HUDEP-2 (cell line): ENCODE data around the gene TMEM191C.
"Not testable (repeated sequence)": the region's sequence is repeated elsewhere in the genome, so short reads cannot be mapped to it uniquely, and the experiment has no call there.

Experiments used
- DNase-seq, 76 experiments: peaks; one replicate each; lab custom pipeline; 2025; ENCODE audit not compliant: unreplicated experiment in 76 of 76; lab: John Stamatoyannopoulos, UW

The TMEM191C gene

DNA sequence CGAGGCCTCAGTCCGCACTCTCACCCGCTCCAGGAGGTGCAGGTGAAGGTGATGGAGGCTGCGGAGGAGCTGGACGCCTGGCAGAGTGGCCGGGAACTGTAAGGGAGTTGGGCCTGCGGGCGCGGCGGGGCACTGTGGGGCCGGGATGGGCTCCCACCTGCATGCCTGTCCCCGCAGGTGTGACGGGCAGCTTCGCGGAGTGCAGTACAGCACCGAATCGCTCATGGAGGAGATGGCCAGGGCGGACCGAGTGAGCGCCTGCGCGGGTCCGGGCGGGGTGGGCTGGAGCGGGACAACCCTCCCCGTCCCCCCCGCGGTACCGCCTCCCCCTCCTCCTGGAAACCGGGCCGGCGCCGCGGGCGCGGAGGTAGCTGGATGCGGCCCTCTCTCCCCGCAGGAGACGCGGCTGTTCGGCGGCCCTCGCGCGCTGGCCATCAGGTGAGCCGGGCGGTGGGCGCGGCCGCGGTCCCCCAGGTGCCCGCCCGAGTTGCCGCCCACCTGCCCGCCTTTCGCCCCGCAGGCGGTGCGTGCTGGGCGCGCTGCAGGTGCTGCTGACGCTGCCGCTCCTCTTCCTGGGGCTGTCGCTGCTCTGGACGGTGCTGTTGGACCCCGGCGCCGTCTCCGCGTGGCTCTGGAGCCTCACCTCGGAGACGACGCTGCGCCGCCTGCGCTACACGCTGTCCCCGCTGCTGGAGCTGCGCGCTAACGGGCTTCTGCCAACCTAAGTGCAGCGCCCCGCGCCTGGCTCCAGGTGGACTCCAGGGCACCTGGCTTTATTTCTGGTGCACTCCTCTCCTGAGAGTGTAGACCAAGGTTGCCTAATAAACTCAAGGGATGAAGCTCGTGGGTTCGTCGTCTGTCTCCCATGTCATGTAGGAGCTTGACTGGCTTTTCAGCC, 2.2 kb downstream of the TMEM191C start:
- not testable (repeated sequence) for DNase-seq

DNA sequence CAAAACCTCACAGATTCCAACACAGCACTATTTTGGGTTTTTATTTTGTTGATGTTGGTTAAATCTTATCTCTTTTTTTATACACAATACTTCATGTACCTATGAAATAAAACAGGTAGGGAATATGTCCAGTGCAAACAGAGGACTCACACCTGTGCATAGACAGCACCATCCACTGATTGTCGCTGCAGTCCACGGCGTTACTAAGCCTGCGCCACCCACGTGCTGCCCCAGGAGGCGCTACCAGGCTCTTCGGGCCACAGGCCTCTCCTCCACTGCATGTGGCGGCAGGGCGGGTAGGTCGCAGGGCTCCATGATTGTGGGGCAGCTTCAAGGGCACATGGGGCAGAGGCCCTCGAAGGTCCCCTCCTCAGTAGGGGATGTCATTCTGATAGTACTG, 5.8 kb downstream of the TMEM191C start:
- not testable (repeated sequence) for DNase-seq

DNA sequence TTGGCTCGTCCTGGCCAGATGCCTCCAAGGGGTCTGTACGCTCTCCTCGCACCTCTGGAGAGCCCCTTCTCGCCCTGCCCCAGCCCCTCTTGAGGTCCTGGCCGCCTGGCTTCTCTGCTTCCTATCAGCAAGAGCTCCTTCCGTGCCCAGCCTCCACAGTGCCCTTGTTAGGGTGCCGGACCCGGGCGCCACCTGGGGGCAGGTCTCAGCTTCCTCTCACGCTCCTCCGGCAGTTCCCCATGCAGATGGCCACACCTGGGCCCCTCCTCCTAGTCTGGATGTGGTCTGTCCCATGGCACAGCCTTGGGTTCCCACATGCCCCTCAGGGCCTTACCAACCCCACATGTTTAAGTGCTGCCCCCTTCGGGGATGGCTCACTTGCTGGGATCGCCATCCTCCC, 6.5 kb downstream of the TMEM191C start:
- not testable (repeated sequence) for DNase-seq

DNA sequence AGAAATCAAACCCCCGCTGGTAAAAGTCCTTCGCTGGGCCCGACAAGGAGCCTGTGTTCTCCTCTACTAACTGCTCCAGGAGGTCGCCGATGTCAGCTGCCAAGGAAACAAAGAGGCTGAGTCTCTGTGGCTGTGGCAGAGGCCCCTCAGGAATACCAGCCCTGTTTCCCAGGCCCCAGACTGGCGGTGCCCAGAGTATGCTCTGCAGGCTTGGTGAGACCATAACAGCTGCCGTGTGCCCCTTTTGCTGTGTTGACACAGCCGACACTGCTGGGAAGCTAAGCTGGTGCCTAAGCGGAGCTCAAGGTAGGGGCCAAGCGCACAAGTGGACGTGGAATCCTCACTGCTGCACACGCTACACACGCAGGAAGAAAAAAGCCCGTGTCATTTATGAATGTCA, 16.9 kb downstream of the TMEM191C start:
- not testable (repeated sequence) for DNase-seq

DNA sequence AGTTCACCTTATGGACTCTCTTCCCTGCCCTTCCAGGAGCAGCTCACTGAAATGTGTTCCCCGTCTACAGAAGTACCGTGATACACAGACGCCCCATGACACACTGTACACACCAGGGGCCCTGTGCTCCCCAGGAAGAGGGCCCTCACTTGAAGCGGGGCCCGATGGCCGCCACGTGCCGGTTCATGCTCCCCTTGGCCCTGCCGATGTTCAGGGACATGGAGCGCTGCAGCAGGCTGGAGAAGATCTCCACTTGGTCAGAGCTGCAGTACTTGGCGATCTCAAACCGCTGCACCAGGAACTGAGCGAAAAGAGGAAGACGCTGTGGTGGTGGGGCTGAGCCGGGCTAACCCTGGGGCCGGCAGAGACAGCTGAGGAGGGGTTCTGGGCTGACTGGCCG, 20.5 kb downstream of the TMEM191C start:
- not testable (repeated sequence) for DNase-seq

DNA sequence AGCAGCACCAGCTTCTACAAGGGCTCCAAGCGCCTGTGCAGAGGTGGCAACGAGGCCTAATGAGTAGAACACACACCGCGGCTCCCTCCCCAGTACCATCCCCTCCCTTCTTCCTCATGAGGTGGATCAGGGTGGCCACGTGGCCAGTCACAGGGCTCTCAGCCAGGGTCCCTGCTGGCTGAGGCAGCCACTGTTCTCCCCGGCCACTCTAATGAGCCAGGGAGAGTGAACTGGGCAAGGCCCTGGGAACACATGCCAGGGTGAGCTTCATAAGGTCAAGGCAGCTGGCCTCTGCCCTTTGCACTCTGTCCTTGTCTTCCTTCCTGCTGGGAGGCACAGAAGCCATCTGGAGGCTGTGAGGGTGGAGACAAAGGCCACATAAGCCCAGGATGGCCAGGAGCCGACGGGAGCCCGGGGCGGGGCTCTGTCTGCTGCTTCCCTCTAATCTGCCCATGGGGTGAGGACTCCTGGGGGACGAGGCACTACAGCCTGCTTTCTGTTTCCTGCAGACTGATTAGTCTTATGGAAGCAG, 22.0 kb downstream of the TMEM191C start:
- not testable (repeated sequence) for DNase-seq

DNA sequence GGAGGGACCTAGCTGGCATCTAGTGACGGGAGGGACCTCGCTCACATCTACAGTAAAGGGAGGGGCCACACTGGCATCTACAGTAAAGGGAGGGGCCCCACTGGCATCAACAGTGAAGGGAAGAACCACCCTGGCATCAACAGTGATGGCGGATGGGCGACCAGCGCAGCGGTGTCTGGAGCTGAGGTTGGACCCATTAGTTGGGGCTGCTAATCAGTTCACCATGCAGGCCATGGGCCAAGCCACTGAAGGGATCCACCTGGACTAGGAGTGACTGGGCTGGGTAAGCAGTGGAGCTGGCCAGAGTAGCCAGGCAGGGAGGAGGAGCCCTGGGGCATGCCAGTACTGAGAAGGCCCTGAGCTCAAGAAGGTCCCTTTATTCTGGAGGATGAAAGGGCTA, 23.4 kb downstream of the TMEM191C start:
- not testable (repeated sequence) for DNase-seq

DNA sequence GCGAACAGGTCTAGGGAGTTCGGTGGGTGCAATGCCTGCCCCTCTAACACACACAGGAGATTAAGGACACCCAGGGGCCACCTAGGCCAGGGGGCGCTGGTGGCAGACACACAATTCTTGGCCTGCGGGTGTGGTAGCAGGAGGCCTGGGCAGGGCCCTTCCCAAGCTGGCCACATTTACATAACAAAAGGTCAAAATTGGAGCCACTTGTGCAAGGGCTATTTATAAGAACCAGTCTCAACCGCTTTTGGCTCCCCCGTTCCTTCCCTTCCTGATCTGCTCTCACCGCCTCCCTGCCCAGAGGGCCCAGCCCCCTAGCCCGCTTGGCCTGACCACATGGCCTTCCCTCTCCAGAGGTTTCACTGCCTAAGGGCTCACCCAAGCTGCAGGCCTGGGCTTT, 25.1 kb downstream of the TMEM191C start:
- DNase-seq: not testable (repeated sequence)

DNA sequence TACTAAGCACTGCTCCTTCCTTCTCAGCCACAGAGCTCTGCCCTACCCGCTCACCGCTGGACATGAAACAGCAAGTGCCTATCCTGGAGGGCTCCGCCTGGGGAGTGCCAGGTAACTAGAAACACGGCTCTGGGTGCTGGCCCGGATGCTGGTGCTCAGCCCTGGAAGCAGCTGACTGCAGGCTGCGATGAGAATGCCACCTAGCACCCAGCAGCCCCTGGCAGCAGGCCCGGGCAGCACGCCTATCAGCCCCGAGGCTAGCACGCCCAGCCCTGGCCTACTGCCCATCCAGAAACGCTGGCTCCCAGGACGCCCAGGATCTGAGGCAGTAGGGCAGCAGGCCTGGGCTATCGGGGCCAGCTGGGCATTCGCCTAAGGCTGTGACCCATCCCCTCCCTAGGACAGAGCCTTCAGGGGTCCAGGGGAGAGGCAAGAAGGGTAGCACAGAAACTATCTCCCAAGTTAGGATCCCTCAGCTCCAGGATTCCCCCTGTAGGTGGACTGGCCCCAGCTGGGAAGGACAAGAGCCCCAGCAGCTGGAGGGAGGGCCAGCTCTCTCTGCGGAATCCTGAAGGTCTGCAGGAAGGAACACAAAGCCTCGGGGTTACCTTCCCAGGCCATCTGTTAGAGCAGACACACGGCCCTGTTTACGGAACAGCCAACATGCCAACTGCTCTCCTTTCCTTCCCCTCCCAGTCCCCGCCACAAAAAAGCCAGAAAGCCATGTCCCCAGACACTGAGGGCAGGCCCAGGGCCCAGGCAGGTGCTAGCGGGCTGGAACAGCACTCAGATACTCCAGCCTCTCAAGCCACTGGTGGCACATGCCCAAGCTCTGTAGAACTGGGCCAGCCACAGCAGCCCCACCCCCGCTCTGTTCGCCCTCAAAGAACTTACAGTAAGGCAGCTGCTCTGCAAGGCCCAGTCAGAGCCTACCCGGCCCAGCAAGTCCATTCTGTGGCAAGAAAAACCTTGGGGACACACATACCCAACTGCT, 26.9 kb downstream of the TMEM191C start:
- DNase-seq: not testable (repeated sequence)

DNA sequence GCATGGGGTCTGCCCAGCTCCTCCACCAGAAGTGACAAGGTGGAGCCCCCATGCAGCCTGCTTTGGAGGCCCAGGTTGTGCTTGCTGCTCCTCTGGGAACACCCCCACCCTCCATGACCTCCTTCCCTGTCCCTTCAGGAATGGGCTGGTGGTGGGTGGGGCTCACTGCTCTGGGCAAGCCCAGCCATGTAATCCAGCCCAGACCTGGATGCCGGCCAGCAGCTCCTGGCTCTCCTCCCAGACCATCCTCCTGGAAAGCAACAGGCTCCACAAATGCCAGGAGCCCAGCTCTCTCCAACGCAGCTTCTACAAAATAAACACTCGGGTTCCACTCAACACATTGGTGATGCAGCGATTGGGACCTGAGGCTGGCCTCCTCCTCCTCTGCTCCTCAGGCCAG, 30.8 kb downstream of the TMEM191C start:
- DNase-seq: not testable (repeated sequence)

DNA sequence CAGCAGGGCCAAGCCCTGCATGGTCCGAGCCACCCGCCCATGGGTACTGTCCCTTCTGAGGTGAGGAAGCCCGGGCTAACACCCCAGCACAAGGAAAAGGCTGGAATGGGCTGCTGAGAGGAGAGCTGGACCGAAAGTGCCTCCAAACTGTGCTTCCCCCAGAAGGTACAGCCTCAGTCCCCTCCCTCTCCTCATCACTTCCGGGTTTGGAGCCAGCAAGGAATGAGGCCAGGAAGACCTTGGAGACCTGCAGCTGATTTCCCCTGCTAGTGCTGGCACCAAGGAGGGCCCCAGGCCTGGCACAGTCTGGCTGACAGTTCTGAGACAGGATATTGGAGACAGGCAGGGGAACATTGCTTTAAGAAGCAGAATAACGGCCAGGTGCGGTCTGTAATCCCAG, 31.3 kb downstream of the TMEM191C start:
- not testable (repeated sequence) for DNase-seq

DNA sequence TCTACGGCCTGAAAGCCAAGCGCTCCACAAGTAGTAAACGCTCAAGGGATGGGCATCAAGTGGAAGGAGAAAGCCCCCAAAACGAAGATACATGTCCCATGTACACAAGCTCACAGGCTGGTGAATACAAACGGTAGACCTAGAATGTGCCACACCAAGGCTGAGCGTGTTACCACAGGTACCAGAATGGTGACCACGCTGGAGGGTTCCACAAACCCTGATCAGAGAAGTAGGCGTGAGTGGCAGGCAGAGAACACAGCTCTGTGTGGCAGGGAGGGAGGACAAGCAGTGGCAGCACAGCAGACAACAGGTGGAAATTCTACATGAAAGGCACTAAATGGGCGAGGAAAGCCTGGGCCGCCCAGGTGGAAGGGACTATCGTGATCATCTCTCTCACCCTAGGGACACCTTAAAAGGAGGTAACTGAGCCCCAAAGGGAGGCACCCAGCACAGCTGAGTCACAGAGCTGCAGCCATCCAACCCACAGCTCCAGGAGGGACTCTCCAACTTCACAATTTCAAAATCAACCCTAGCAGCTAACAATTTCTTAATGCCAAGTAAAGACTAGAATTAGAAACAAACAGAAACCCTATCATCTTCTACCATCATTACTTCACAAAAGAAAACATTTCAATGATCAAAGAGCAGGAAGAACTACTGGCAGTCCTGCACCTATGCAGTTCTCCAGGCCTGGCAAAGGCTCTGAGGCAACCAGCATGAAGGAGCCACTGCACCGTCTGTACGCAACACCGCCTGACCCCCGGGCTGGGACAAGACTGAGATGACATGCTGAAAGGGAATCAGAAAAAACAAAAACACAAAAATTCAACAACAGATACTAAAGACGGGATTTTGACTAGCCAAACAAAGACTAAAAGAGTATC, 32.7 kb downstream of the TMEM191C start:
- not testable (repeated sequence) for DNase-seq

DNA sequence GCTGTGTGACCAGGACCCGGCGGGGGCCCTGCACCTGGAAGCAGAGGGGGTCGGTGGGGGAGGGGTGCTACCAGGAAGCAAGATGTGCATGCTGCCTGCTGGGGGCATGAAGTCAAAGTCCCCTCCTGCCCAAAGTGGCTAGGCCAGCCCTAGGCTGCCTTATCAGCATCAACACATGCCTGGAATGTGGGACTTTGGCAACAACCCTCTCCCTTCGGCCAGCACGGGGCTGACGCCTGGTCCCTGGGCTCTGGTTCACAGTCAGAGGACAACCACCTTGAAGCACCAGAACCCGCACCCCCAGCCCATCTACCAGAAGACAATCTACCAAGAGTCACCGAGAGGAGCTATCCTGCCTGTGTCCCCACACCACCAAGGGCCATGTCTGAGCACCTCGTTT, 43.2 kb downstream of the TMEM191C start:
- DNase-seq: not testable (repeated sequence)

DNA sequence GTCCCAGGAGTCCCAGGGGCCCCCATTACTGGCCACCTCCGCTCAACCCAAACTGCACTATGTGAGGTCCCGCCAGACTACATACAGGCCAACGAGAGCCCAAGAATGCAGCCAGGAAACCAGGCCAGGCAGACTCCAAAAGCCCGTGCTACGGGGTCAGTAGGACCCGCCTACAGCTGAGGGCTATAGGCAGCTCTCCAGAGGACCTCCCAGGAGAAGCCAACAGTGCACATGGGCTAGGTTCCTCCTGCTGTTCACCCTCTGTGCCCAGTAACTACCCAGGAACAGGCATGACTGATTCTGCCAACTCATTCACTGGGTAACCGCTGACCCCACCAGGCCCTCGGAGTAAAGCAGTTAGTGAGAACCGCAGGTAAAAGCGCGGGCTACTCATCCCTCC, 44.8 kb downstream of the TMEM191C start:
- not testable (repeated sequence) for DNase-seq

DNA sequence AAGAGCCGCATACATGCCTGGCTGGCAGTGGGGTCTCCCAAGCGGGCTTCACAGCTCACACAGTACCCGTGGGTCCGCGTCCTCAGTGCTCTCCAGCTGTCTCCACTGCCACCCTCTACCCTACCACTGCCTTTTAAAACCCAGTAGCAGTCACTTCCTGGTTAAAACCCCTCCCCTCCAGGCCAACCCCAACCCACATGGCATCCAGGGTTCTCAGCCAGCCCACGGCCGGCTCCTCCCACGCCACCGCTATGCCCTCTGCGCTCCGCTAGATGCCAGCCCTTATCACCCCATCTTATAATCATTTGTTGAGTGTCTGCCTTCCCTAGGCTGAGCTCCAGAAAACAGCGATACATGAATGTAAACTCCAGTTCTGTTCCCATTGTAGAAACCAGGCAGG, 46.9 kb downstream of the TMEM191C start:
- DNase-seq: not testable (repeated sequence)

DNA sequence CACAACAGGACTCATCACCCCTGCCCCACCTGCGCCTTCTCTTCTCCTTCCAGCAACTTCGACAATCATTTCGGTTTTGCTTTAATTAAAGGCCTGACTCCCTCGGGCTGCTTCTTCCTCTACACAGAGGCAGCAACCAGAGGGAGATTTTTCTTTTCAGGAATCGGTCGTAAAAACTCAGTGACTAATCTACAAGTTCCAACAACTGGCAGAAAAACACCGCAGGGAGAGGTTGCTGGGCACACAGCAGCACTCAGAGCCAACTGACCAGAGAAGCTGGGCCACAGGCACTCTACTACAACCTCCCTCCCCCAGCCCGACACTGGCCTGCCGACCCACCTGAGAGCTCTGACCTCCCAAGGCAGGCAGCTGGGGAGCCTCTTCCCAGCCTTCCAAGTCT, 48.0 kb downstream of the TMEM191C start:
- DNase-seq: not testable (repeated sequence)

DNA sequence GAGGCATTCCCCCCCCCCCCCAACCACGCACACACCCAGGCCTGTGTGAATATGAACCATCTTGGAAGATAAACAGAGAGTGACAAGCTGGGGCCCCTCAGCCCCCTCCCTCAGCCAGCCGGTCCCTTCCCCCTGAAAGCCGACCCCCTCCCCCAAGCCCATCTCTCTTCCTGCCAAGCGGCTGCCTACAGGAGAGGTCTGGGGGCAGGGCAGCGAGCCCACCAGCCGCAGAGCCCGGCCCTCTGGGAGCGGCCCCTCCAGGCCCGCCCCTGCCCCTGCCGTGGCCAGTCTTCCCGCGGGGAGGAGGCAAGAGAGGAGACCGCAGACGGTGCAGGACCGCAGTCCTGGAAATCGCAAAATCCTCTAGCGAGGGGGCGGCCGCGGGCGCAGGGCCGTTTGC, 49.3 kb downstream of the TMEM191C start:
- DNase-seq: not testable (repeated sequence)

DNA sequence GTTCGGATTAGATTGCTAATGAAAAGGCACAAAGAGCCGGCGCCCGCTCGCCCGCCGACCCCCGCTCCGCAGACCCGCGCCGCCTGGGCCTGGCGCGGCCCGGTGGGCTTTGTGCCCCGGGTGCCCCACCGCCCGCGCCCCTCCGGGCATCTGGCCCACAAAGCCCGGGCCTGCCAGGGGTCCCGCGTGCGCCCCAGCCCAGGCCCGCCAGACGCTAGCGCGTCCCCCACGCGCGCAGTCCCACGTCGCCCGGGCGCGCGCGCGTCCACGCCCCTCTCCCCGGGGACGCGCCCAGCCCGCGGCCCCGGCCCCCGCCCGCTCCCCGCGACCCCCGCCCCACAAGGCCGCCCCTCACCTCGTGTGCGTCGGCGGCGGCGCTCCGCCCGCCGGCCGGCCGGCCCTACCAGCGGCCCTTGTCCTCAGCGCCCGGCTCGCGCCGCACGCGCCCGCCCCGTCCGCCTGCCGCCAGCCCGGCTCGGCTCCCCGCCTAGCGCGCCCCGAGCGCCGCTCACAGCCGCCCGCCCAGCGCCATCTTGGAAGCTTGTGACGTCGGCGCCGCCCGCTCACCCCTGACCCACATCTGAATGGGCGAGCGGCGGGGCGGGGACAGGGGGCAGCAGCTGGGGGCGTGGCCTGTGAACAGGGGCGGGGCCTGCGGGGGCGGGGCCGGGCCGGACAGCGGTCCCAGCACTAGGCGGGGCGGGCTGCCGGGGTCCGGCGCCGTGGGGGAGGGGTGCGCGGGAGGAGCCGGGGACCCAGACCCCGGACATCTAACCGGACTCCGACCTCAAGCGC, 50.0 kb downstream of the TMEM191C start:
- not testable (repeated sequence) for DNase-seq
